ENCODE measurements around the gene ASIC1.
A peak's percentile ranks its signal among the peaks of the same experiment; 100 is the strongest.

Gene ASIC1

GRCh38 chr12:50102131-50102531, 44.7 kb downstream of the ASIC1 start:
- peak overlapping the region; percentile 85 for H3K27ac ChIP-seq

GRCh38 chr12:50102646-50103309, 45.4 kb downstream of the ASIC1 start:
- no peak for TF ChIP-seq CTCF (IDR thresholded peaks at IDR 0.05)
- Histone ChIP-seq H3K36me3 (ENCODE audit: control insufficient read depth, insufficient read depth, low read length) (no peaks in the 10 kb centered on the region), H3K4me1 (peaks cover 50% of the 10 kb centered on the region), H3K9me3 (ENCODE audit: control insufficient read depth, low read length) (no peaks in the 10 kb centered on the region), H3K27ac (peak overlapping the region; percentile 85), H3K27me3 (ENCODE audit: control insufficient read depth, insufficient read depth, low read length) (no peaks in the 10 kb centered on the region), H3K4me3 (ENCODE audit: low read depth, low read length) (no peak overlapping the region), H2AFZ (peak overlapping the region; percentile 36), H3K4me2 (ENCODE audit: low read length) (no peak overlapping the region), H3K9ac (no peak overlapping the region), H3K79me2 (peaks cover 11% of the 10 kb centered on the region)

More at GRCh38 chr12:50102131-50102531, 44.7 kb downstream of the ASIC1 start:
- Histone ChIP-seq H3K4me2 (ENCODE audit: low read length) (no peak overlapping the region), H3K36me3 (ENCODE audit: control insufficient read depth, insufficient read depth, low read length) (no peaks in the 10 kb centered on the region), H3K79me2 (peaks cover 11% of the 10 kb centered on the region), H2AFZ (no peak overlapping the region), H3K9ac (no peak overlapping the region), H3K9me3 (ENCODE audit: control insufficient read depth, low read length) (no peaks in the 10 kb centered on the region), H3K4me1 (peaks cover 43% of the 10 kb centered on the region), H3K4me3 (ENCODE audit: low read depth, low read length) (no peak overlapping the region), H3K27me3 (ENCODE audit: control insufficient read depth, insufficient read depth, low read length) (no peaks in the 10 kb centered on the region)
- TF ChIP-seq CTCF (IDR thresholded peaks at IDR 0.05): no peak

GRCh38 chr12:50103351-50103750, 46.0 kb downstream of the ASIC1 start:
- H3K4me2 ChIP-seq (ENCODE audit: low read length): no peak overlapping the region
- H3K36me3 ChIP-seq (ENCODE audit: control insufficient read depth, insufficient read depth, low read length): no peaks in the 10 kb centered on the region
- no peaks in the 10 kb centered on the region for H3K27me3 ChIP-seq (ENCODE audit: control insufficient read depth, insufficient read depth, low read length)
- H3K4me1 ChIP-seq: peaks cover 55% of the 10 kb centered on the region
- H3K9me3 ChIP-seq (ENCODE audit: control insufficient read depth, low read length): no peaks in the 10 kb centered on the region
- no peak for TF ChIP-seq CTCF (IDR thresholded peaks at IDR 0.05)
- H3K4me3 ChIP-seq (ENCODE audit: low read depth, low read length): no peak overlapping the region
- peak overlapping the region; percentile 85 for H3K27ac ChIP-seq
- H3K9ac ChIP-seq: no peak overlapping the region
- peaks cover 11% of the 10 kb centered on the region for H3K79me2 ChIP-seq
- peak overlapping the region; percentile 66 for H2AFZ ChIP-seq

- H3K36me3 ChIP-seq (ENCODE audit: control insufficient read depth, insufficient read depth, low read length): no peaks in the 10 kb centered on the region
- no peaks in the 10 kb centered on the region for H3K9me3 ChIP-seq (ENCODE audit: control insufficient read depth, low read length)
- H3K27me3 ChIP-seq (ENCODE audit: control insufficient read depth, insufficient read depth, low read length): no peaks in the 10 kb centered on the region
- peak within 1 kb of the TSS; percentile 85 for H3K27ac ChIP-seq
- peaks cover 11% of the 10 kb centered on the region for H3K79me2 ChIP-seq
- H3K4me2 ChIP-seq (ENCODE audit: low read length): peak within 1 kb of the TSS; percentile 81
- TF ChIP-seq CTCF (IDR thresholded peaks at IDR 0.05): peak; percentile 19
- H2AFZ ChIP-seq: peak within 1 kb of the TSS; percentile 66
- H3K4me3 ChIP-seq (ENCODE audit: low read depth, low read length): peak within 1 kb of the TSS; percentile 45
- no peak within 1 kb of the TSS for H3K9ac ChIP-seq
- H3K4me1 ChIP-seq: peaks cover 60% of the 10 kb centered on the region
These were observed 46.4 kb downstream of the ASIC1 start, which contains the start of gene GPD1 for GRCh38 chr12:50103767-50104321. TSS of gene GPD1 (plus strand) at chr12:50104008. CDS start at chr12:50104051, 43 bp downstream.
